Measurements from ENCODE around the gene TRIP4.
"Not testable (repeated sequence)": the region's sequence is repeated elsewhere in the genome, so short reads cannot be mapped to it uniquely, and the experiment has no call there.

The TRIP4 gene

DNA sequence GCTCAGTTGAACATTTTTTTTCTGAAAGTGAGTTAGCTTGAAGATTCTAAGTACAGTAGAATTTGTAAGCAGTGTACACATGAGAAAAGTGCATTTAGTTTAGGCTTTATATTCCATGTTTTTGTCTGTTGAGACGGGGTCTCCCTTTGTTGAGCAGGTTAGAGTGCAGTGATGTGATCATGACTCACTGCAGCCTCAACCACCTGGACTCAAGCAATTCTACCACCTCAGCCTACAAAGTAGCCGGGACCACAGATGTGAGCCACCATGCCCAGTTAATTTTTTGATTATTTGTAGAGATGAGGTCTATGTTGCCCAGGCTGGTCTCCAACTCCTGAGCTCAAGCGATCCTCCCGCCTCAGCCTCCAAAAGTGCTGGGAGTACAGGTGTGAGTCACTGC is 26.4 kb upstream of the TRIP4 start:
- Mint-ChIP-seq H3K4me1 (peaks cover 5 to 8% of the 10 kb centered on the region in 2 donors), H3K9me3 (no peaks in the 10 kb centered on the region), H3K4me3 (no peak overlapping the region), H3K27me3 (no peaks in the 10 kb centered on the region), H3K36me3 (no peaks in the 10 kb centered on the region), H3K27ac (no peak overlapping the region)
- ATAC-seq (replicated peaks) = no peak
- no peak for DNase-seq

DNA sequence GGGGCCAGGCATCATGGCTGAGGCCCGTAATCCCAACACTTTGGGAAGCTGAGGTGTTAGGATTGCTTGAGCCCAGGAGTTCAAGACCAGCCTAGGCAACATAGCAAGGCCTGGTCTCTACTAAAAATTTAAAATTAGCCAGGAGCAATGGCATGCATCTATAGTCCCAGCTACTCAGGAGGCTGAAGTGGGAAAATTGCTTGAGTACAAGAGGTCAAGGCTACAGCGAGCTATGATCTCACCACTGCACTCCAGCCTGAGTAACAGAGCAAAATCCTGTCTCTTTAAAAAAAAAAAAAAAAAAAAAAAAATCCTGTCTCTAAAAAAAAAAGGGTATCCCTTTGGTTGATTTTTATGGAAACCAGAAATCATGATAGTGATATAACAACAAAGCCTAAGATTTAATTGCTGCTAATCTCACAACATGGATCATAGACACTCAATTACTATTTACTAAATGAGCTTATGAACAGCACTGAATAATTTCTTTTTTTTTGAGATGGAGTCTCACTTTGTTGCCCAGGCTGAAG is 18.5 kb upstream of the TRIP4 start:
- Mint-ChIP-seq H3K27me3 (no peaks in the 10 kb centered on the region), H3K4me1 (peaks cover 0 to 4% of the 10 kb centered on the region in 2 donors), H3K9me3 (no peaks in the 10 kb centered on the region), H3K4me3 (no peak overlapping the region), H3K27ac (no peak overlapping the region), H3K36me3 (no peaks in the 10 kb centered on the region)
- DNase-seq (no peak), ATAC-seq (replicated peaks) (no peak)

DNA sequence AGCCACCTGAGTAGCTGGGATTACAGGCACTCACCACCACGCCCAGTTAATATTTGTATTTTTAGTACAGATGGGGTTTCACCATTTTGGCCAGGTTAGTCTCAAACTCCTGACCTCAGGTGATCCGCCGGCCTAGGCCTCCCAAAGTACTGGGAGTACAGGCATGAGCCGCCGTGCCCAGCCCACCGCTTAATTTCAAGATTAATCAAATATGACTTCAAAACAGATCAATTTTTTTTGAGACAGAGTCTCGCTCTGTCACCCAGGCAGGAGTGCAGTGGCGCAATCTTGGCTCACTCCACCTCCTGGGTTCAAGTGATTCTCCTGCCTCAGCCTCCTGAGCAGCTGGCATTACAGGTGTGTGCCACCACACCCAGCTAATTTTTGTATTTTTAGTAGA is 16.3 kb upstream of the TRIP4 start:
- H3K36me3 Mint-ChIP-seq; H3K27me3 Mint-ChIP-seq; ATAC-seq (replicated peaks); H3K4me1 Mint-ChIP-seq; H3K9me3 Mint-ChIP-seq; H3K27ac Mint-ChIP-seq; H3K4me3 Mint-ChIP-seq; DNase-seq: not testable (repeated sequence)

DNA sequence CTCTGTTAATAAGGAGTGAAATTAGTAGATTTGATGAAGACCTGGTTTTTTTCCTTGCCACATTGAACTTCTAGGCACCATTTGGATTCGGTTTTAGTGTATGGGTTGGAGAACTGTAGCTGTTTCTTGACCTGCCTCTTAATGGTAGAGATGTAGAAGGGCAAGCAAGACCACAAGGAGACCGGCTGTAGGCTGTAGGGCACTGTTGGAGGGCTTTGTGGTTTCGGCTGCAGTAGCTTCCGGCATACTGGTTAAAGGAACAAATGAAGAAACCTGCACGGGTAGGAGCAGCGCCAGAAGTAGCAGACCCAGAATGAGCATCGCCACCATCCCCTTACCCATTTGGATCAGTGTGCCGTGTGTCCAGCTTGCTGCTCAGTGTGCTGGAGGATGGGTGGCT is 14.3 kb upstream of the TRIP4 start:
- ATAC-seq (replicated peaks) (no peak), DNase-seq (no peak)
- H3K4me1 Mint-ChIP-seq = no peaks in the 10 kb centered on the region
- H3K27ac Mint-ChIP-seq = no peak overlapping the region
- H3K9me3 Mint-ChIP-seq = no peaks in the 10 kb centered on the region
- peaks cover 2 to 6% of the 10 kb centered on the region in 2 donors for H3K36me3 Mint-ChIP-seq
- H3K27me3 Mint-ChIP-seq = no peaks in the 10 kb centered on the region
- H3K4me3 Mint-ChIP-seq = peak overlapping the region in 1 of 2 donors; percentile 1

DNA sequence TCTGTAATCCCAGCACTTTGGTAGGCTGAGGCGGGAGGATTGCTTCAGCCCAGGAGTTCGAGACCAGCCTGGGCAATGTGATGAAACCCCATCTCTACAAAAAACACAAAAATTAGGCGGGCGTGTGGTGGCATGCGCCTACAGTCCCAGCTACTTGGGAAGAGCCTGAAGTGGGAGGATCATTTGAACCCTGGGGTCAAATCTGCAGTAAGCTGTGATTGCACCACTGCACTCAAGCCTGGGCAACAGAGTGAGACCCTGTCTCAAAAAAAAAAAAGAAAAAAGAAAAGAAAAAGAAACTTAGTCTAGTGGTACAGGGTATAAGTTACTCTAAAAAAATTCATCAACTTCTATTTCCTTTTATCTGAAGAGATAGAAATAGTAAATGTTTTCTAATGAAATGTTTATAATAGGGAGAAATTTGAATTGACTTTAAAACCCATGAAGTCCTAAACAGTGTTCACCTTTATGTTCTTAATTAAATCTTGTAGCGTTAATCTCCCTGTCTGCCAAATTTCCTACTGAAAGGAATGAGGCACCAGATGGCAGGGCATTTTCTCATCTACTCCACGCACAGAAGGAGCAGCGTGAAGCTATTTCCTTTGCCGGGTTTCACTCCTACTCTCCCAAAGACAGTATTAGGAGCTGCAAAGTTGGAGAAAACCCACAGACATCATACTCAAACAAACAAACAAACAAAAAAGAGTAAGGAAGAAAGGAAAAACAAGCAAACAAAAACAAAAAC is 8.2 kb upstream of the TRIP4 start:
- Mint-ChIP-seq H3K27ac (no peak overlapping the region), H3K9me3 (no peaks in the 10 kb centered on the region), H3K4me1 (peaks cover 6 to 8% of the 10 kb centered on the region in 2 donors), H3K36me3 (peaks cover 6 to 10% of the 10 kb centered on the region in 2 donors), H3K27me3 (no peaks in the 10 kb centered on the region), H3K4me3 (peak overlapping the region; percentile 57 to 64)
- ATAC-seq (replicated peaks) (no peak), DNase-seq (no peak)

DNA sequence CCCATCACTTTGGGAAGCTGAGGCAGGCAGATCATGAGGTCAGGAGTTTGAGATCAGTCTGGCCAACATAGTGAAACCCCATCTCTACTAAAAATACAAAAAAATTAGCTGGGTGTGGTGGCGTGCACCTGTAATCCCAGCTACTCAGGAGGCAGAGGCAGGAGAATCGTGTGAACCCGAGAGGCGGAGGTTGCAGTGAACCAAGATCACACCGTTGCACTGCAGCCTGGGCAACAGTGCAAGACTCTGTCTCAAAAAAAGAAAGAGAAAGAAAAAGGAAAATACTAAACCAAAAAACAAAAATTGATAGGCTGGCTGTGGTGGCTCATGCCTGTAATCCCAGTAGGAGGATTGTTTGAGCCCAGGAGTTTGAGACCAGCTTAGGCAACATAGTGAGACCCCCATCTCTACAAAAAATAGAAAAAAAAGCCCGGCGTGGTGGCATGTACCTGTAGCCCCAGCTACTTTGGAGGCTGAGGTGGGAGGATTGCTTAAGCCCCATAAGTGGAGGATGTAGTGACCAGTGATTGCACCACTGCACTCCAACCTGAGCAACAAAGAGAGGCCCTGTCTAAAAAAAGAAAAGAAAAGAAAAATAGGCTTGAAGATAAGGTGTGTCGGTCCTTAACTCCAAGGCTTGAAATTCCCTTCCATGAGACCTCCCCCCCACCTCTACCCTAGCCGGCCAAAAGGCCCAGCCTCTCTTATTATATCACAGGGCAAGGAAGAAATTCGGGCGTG is 7.3 kb upstream of the TRIP4 start:
- not testable (repeated sequence) for DNase-seq; H3K36me3 Mint-ChIP-seq; H3K9me3 Mint-ChIP-seq; H3K4me1 Mint-ChIP-seq; ATAC-seq (replicated peaks); H3K27me3 Mint-ChIP-seq
- Mint-ChIP-seq H3K4me3 (peak overlapping the region; percentile 92 to 96), H3K27ac (peak overlapping the region; percentile 92)

DNA sequence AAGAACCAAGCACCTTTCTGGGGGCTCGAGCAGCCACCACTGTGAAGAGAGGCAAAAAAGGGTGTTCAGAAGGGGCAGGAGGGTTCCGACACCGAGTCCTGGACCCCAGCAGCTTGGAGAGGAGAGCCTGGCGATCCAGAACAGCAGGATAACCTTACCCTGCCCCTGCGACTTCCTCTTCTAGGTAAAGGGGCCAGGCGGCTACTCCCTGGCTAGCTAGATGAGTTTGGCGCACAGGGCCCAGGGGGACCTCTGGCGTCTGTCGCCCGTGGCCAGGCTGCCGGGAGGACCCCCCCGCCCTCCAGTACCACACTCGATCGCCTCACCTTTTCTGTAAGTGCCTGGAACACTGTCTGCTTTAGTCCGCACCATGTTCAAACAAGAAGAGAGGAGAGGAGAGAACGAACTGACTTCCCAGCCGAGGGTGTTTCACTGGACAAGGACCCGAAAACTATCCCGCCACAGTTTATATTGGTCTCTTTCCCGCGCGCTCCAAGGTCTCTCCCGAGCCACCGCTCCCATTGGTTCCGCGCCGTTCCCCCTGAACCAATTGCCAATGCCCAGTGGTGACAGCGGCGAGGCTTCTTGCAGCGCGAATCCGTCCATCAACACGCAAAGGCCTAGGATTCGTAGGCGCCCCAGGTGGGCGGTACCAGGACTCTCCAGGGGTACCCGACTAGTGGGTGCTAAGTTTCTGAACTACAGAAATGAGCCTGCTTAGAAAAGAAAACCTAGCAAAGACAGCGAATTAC is 6.5 kb upstream of the TRIP4 start, which contains the start of gene PCLAF:
Gene PCLAF, minus strand, starts transcription at position 442 of the 752 bp plus-strand sequence. Its CDS starts 70 bp downstream, at position 372.
- Mint-ChIP-seq H3K36me3 (peaks cover 3 to 4% of the 10 kb centered on the region in 2 donors), H3K4me1 (peaks cover 6 to 8% of the 10 kb centered on the region in 2 donors), H3K27ac (peak within 1 kb of the TSS; percentile 92), H3K27me3 (no peaks in the 10 kb centered on the region), H3K9me3 (no peaks in the 10 kb centered on the region), H3K4me3 (peak within 1 kb of the TSS; percentile 92 to 96)
- DNase-seq (peak; percentile 89), ATAC-seq (replicated peaks) (peak; percentile 100)

DNA sequence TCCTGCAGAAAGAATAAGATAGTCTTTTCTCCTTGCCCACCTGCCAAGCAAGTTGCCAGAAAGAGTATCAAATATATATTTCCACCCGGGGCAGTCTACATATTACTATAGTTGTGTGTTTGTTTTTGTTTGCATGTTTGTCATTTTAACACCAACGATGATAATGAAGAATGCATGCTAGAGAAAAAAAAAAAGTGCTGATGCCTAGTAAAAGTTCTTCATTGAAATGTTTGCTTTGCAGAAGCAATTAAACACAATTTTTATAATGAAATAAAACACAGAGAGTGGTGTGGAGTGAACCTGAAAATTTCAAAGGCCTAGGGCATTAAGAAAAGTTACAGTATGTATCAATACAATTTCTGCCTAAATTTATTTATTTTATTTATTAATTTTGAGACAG is 3.9 kb upstream of the TRIP4 start:
- Mint-ChIP-seq H3K27ac (no peak overlapping the region), H3K27me3 (no peaks in the 10 kb centered on the region), H3K4me1 (peaks cover 10 to 17% of the 10 kb centered on the region in 2 donors), H3K9me3 (peaks cover 0 to under 1% of the 10 kb centered on the region in 2 donors), H3K36me3 (peaks cover 8 to 10% of the 10 kb centered on the region in 2 donors), H3K4me3 (no peak overlapping the region)
- no peak for DNase-seq
- ATAC-seq (replicated peaks) = no peak

DNA sequence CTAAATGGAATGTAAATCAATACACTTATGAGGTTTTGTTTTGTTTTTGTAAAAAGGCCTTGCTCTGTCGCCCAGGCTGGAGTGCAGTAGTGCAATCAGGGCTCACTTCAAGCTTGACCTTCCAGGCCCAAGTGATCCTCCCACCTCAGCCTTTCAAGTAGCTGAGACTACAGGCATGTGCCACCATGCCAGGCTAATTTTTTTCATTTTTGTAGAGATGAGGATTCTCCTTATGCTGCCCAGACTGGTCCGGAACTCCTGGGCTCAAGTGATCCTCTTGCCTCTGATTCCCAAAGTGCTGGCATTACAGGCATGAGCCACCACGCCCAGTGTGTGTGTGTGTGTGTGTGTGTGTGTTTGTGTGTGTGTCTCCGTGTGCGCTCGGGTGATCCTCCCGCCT is 1.3 kb upstream of the TRIP4 start:
- Mint-ChIP-seq H3K9me3 (peaks cover 0 to 1% of the 10 kb centered on the region in 2 donors), H3K4me1 (peaks cover 15 to 30% of the 10 kb centered on the region in 2 donors), H3K27me3 (no peaks in the 10 kb centered on the region), H3K4me3 (peak overlapping the region in 1 of 2 donors; percentile 11), H3K36me3 (peaks cover 5 to 18% of the 10 kb centered on the region in 2 donors), H3K27ac (no peak overlapping the region)
- ATAC-seq (replicated peaks) = no peak
- no peak for DNase-seq

DNA sequence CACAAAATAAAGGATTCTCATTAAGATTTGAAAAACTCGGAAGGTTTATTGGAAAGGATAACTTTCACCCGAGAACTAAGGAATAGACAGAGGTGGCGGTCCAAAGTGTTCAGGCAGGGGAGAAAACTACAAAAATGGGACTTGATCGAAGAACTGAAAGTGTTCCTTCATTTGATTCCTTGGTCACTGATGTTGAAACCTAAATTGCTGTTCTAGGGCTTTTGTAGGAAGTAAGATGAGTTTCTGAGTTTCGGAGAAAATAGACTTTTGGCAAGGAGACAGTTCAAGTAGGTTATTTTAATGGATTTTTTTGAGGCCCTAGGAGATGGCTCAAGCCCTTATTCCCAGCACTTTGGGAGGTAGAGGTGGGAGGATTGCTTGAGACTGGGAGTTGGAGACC is 1.4 kb downstream of the TRIP4 start:
- Mint-ChIP-seq H3K27ac (no peak overlapping the region), H3K36me3 (peaks cover 8 to 23% of the 10 kb centered on the region in 2 donors), H3K4me3 (peak overlapping the region; percentile 93 to 95), H3K4me1 (peaks cover 10 to 22% of the 10 kb centered on the region in 2 donors), H3K27me3 (no peaks in the 10 kb centered on the region), H3K9me3 (peaks cover 0 to 3% of the 10 kb centered on the region in 2 donors)
- DNase-seq = no peak
- no peak for ATAC-seq (replicated peaks)

DNA sequence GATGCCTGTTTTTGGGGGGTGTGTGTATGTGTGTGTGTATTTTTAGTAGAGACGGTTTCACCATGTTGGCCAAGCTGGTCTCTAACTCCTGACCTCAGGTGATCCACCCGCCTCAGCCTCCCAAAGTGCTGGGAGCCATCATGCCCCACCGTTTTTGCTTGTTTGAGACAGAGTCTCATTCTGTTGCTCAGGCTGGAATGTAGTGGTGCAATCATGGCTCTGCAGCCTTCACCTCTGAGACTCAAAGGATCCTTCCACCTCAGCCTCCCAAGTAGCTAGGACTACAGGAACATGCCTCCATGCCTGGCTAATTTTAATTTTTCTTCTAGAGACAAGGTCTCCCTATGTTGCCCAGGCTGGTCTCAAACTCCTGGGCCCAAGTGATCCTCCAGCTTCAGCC is 4.8 kb downstream of the TRIP4 start:
- H3K9me3 Mint-ChIP-seq; H3K27ac Mint-ChIP-seq; ATAC-seq (replicated peaks); H3K27me3 Mint-ChIP-seq; H3K4me3 Mint-ChIP-seq; DNase-seq: not testable (repeated sequence)
- Mint-ChIP-seq H3K4me1 (peaks cover 10 to 22% of the 10 kb centered on the region in 2 donors), H3K36me3 (peaks cover 30 to 44% of the 10 kb centered on the region in 2 donors)

DNA sequence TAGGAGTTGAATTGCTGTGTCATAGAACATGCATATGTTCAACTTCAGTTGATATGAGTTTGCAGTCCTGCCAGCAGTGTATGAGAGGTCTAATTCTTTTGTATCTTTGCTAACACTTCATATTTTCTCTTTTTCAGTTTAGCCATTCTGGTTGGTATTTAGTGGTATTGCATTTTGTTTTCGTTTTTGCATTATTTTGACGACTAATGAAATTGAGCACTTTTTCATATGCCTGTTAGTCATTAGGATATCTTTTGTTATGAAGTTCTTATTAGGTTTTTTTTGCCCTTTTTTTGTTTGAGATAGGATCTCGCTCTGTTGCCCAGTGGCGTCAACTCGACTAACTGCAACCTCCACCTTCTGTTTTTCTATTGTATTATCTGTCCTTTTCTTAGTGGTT is 9.2 kb downstream of the TRIP4 start:
- Mint-ChIP-seq H3K27ac (no peak overlapping the region), H3K27me3 (no peaks in the 10 kb centered on the region), H3K4me1 (no peaks in the 10 kb centered on the region), H3K36me3 (peaks cover 42 to 50% of the 10 kb centered on the region in 2 donors), H3K9me3 (peaks cover 0 to 2% of the 10 kb centered on the region in 2 donors), H3K4me3 (no peak overlapping the region)
- no peak for DNase-seq
- no peak for ATAC-seq (replicated peaks)

DNA sequence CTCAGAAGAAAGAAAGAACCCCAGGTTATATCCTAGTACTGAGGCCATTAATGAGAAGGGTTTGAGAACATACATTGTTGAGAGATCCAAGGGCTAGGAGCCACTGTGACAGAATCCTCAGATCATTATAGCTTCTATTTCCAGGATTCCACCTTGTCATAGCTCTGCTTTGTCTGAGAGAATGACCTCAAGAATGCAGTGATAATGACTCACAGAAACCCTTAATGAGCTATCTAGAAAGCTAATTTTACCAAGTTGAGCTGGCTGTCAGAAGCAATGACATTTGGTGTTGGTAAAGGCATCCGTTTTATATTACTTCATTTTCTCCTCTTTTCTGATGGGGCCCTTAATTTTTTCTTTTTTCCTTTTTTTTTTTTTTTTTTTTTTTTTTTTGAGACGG is 10.9 kb downstream of the TRIP4 start:
- peak overlapping the region; percentile 25 for H3K27ac Mint-ChIP-seq
- no peak for DNase-seq
- H3K4me3 Mint-ChIP-seq = no peak overlapping the region
- H3K36me3 Mint-ChIP-seq = peaks cover 42 to 48% of the 10 kb centered on the region in 2 donors
- no peaks in the 10 kb centered on the region for H3K27me3 Mint-ChIP-seq
- peaks cover 0 to 2% of the 10 kb centered on the region in 2 donors for H3K9me3 Mint-ChIP-seq
- no peaks in the 10 kb centered on the region for H3K4me1 Mint-ChIP-seq
- no peak for ATAC-seq (replicated peaks)

DNA sequence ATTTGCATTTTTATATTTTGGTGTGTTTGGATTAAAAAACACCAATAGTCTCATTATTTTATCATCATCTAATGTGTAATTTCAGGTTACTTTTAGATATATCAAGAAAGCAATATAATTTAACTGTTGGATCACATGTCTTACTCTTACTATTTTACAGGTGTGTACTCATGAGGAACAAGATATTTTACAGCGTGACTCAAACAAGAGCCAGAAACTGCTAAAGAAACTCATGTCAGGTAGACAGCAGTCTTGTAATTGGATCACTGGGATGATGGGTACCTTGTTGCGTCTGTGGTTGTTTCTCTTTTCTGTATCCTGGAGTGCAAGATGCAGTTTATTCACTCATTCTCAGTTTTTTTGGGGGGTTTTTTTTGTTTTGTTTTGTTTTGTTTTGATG is 12.9 kb downstream of the TRIP4 start:
- ATAC-seq (replicated peaks) = no peak
- Mint-ChIP-seq H3K27me3 (no peaks in the 10 kb centered on the region), H3K9me3 (no peaks in the 10 kb centered on the region), H3K36me3 (peaks cover 40 to 43% of the 10 kb centered on the region in 2 donors), H3K27ac (no peak overlapping the region), H3K4me1 (no peaks in the 10 kb centered on the region), H3K4me3 (no peak overlapping the region)
- DNase-seq = no peak

All from stimulated activated naive B cell treated with anti-CD40 and anti-IgM and Interleukin-4, amounts not matched to agents 10 μg/mL and 1 μg/mL and 100 μg/mL, for 72 hours (primary cell).